ENCODE results near the gene IRX2. TPM values are rescaled to one million over a fixed set of nuclear protein-coding genes. Genes with fewer than 3 reads are reported as not detected.

The IRX2 gene
- total and polyA plus RNA-seq, 4 donors, result 0.20 to 0.27 TPM; not detected in 2

GRCh38 chr5:2727550-2727949 lies 23.9 kb downstream of the IRX2 start:
- Histone ChIP-seq H3K9me3 (ENCODE audit: control insufficient read depth, low read length) (no peaks in the 10 kb centered on the region), H3K27ac (ENCODE audit: low read depth in 1 of 2, low read length in 2 of 2) (no peak overlapping the region), H3K36me3 (ENCODE audit: control insufficient read depth in 1 of 2, insufficient read depth in 2 of 2, low read length in 1 of 2) (no peaks in the 10 kb centered on the region), H3K4me1 (ENCODE audit: control insufficient read depth in 1 of 2, insufficient read depth in 2 of 2, low read length in 2 of 2) (no peaks in the 10 kb centered on the region), H3K4me3 (ENCODE audit: low read length in 2 of 2) (no peak overlapping the region), H3K27me3 (ENCODE audit: control insufficient read depth in 1 of 2, insufficient read depth in 2 of 2, low read length in 1 of 2) (peaks cover 0 to 2% of the 10 kb centered on the region in 2 donors)
- WGBS, 2 donors, result 9 to 24% methylated on average over 19 of the region's 19 CpGs
- DNase-seq, result peak in 1 of 2 donors; percentile 19
- ATAC-seq (ENCODE audit: low FRiP score), result no peak
- intact Hi-C loops (cut with DNase I), result no loop called here

- Histone ChIP-seq H3K4me1 (ENCODE audit: control insufficient read depth in 1 of 2, insufficient read depth in 2 of 2, low read length in 2 of 2) (no peaks in the 10 kb centered on the region), H3K36me3 (ENCODE audit: control insufficient read depth in 1 of 2, insufficient read depth in 2 of 2, low read length in 1 of 2) (no peaks in the 10 kb centered on the region), H3K4me3 (ENCODE audit: low read length in 2 of 2) (no peak overlapping the region), H3K27me3 (ENCODE audit: control insufficient read depth in 1 of 2, insufficient read depth in 2 of 2, low read length in 1 of 2) (peaks cover 0 to 2% of the 10 kb centered on the region in 2 donors), H3K9me3 (ENCODE audit: control insufficient read depth, low read length) (no peaks in the 10 kb centered on the region), H3K27ac (ENCODE audit: low read depth in 1 of 2, low read length in 2 of 2) (no peak overlapping the region)
- WGBS, 2 donors, result 78 to 81% methylated on average over 23 of the region's 23 CpGs
- intact Hi-C loops (cut with DNase I), result no loop called here
- ATAC-seq (ENCODE audit: low FRiP score) (no peak), DNase-seq (peak in 1 of 2 donors; percentile 21)
These were observed 25.3 kb downstream of the IRX2 start for GRCh38 chr5:2725980-2726765.

- H3K9me3 ChIP-seq (ENCODE audit: control insufficient read depth, low read length), result no peaks in the 10 kb centered on the region
- intact Hi-C loops (cut with DNase I), result no loop called here
- no peak for ATAC-seq (ENCODE audit: low FRiP score)
- H3K36me3 ChIP-seq (ENCODE audit: control insufficient read depth in 1 of 2, insufficient read depth in 2 of 2, low read length in 1 of 2), result no peaks in the 10 kb centered on the region
- no peaks in the 10 kb centered on the region for H3K4me1 ChIP-seq (ENCODE audit: control insufficient read depth in 1 of 2, insufficient read depth in 2 of 2, low read length in 2 of 2)
- no peak overlapping the region for H3K4me3 ChIP-seq (ENCODE audit: low read length in 2 of 2)
- DNase-seq, result peak in 1 of 2 donors; percentile 48
- H3K27me3 ChIP-seq (ENCODE audit: control insufficient read depth in 1 of 2, insufficient read depth in 2 of 2, low read length in 1 of 2), result peaks cover 0 to 2% of the 10 kb centered on the region in 2 donors
- no peak overlapping the region for H3K27ac ChIP-seq (ENCODE audit: low read depth in 1 of 2, low read length in 2 of 2)
- WGBS, 2 donors, result 82 to 83% methylated on average over 5 of the region's 5 CpGs
These were observed 26.6 kb downstream of the IRX2 start for GRCh38 chr5:2724831-2725230.

GRCh38 chr5:2724031-2724581 lies 27.4 kb downstream of the IRX2 start:
- WGBS, 2 donors, result 82 to 83% methylated on average over 12 of the region's 12 CpGs
- Histone ChIP-seq H3K36me3 (ENCODE audit: control insufficient read depth in 1 of 2, insufficient read depth in 2 of 2, low read length in 1 of 2) (no peaks in the 10 kb centered on the region), H3K27me3 (ENCODE audit: control insufficient read depth in 1 of 2, insufficient read depth in 2 of 2, low read length in 1 of 2) (peaks cover 0 to 2% of the 10 kb centered on the region in 2 donors), H3K4me1 (ENCODE audit: control insufficient read depth in 1 of 2, insufficient read depth in 2 of 2, low read length in 2 of 2) (no peaks in the 10 kb centered on the region), H3K27ac (ENCODE audit: low read depth in 1 of 2, low read length in 2 of 2) (no peak overlapping the region), H3K9me3 (ENCODE audit: control insufficient read depth, low read length) (no peaks in the 10 kb centered on the region), H3K4me3 (ENCODE audit: low read length in 2 of 2) (no peak overlapping the region)
- intact Hi-C loops (cut with DNase I), result no loop called here
- DNase-seq (peak in 1 of 2 donors; percentile 45), ATAC-seq (ENCODE audit: low FRiP score) (no peak)

GRCh38 chr5:2722901-2723300 lies 28.6 kb downstream of the IRX2 start:
- no peaks in the 10 kb centered on the region for H3K9me3 ChIP-seq (ENCODE audit: control insufficient read depth, low read length)
- ATAC-seq (ENCODE audit: low FRiP score) (no peak), DNase-seq (peak in 1 of 2 donors; percentile 30)
- 85 to 86% methylated on average over 7 of the region's 7 CpGs for WGBS, 2 donors
- intact Hi-C loops (cut with DNase I), result no loop called here
- no peak overlapping the region for H3K4me3 ChIP-seq (ENCODE audit: low read length in 2 of 2)
- H3K4me1 ChIP-seq (ENCODE audit: control insufficient read depth in 1 of 2, insufficient read depth in 2 of 2, low read length in 2 of 2), result no peaks in the 10 kb centered on the region
- peaks cover 0 to 2% of the 10 kb centered on the region in 2 donors for H3K27me3 ChIP-seq (ENCODE audit: control insufficient read depth in 1 of 2, insufficient read depth in 2 of 2, low read length in 1 of 2)
- H3K27ac ChIP-seq (ENCODE audit: low read depth in 1 of 2, low read length in 2 of 2), result no peak overlapping the region
- H3K36me3 ChIP-seq (ENCODE audit: control insufficient read depth in 1 of 2, insufficient read depth in 2 of 2, low read length in 1 of 2), result no peaks in the 10 kb centered on the region

- DNase-seq, result peak in 1 of 2 donors; percentile 15
- Histone ChIP-seq H3K36me3 (ENCODE audit: control insufficient read depth in 1 of 2, insufficient read depth in 2 of 2, low read length in 1 of 2) (no peaks in the 10 kb centered on the region), H3K4me1 (ENCODE audit: control insufficient read depth in 1 of 2, insufficient read depth in 2 of 2, low read length in 2 of 2) (no peaks in the 10 kb centered on the region), H3K27ac (ENCODE audit: low read depth in 1 of 2, low read length in 2 of 2) (no peak overlapping the region), H3K9me3 (ENCODE audit: control insufficient read depth, low read length) (no peaks in the 10 kb centered on the region), H3K27me3 (ENCODE audit: control insufficient read depth in 1 of 2, insufficient read depth in 2 of 2, low read length in 1 of 2) (peaks cover 0 to 2% of the 10 kb centered on the region in 2 donors), H3K4me3 (ENCODE audit: low read length in 2 of 2) (no peak overlapping the region)
- ATAC-seq (ENCODE audit: low FRiP score), result no peak
- intact Hi-C loops (cut with DNase I), result no loop called here
- 54 to 56% methylated on average over 7 of the region's 7 CpGs for WGBS, 2 donors
These were observed 29.9 kb downstream of the IRX2 start for GRCh38 chr5:2721385-2722138.

GRCh38 chr5:2719332-2719731 lies 32.1 kb downstream of the IRX2 start:
- WGBS, 2 donors, result 82 to 84% methylated on average over 6 of the region's 6 CpGs
- H3K36me3 ChIP-seq (ENCODE audit: control insufficient read depth in 1 of 2, insufficient read depth in 2 of 2, low read length in 1 of 2), result no peaks in the 10 kb centered on the region
- no peak overlapping the region for H3K4me3 ChIP-seq (ENCODE audit: low read length in 2 of 2)
- ATAC-seq (ENCODE audit: low FRiP score) (no peak), DNase-seq (no peak)
- peaks cover 0 to 2% of the 10 kb centered on the region in 2 donors for H3K27me3 ChIP-seq (ENCODE audit: control insufficient read depth in 1 of 2, insufficient read depth in 2 of 2, low read length in 1 of 2)
- intact Hi-C loops (cut with DNase I), result no loop called here
- H3K4me1 ChIP-seq (ENCODE audit: control insufficient read depth in 1 of 2, insufficient read depth in 2 of 2, low read length in 2 of 2), result no peaks in the 10 kb centered on the region
- H3K9me3 ChIP-seq (ENCODE audit: control insufficient read depth, low read length), result no peaks in the 10 kb centered on the region
- no peak overlapping the region for H3K27ac ChIP-seq (ENCODE audit: low read depth in 1 of 2, low read length in 2 of 2)

GRCh38 chr5:2718115-2718514 lies 33.4 kb downstream of the IRX2 start:
- Histone ChIP-seq H3K27ac (ENCODE audit: low read depth in 1 of 2, low read length in 2 of 2) (no peak overlapping the region), H3K4me1 (ENCODE audit: control insufficient read depth in 1 of 2, insufficient read depth in 2 of 2, low read length in 2 of 2) (no peaks in the 10 kb centered on the region), H3K36me3 (ENCODE audit: control insufficient read depth in 1 of 2, insufficient read depth in 2 of 2, low read length in 1 of 2) (no peaks in the 10 kb centered on the region), H3K27me3 (ENCODE audit: control insufficient read depth in 1 of 2, insufficient read depth in 2 of 2, low read length in 1 of 2) (peaks cover 0 to 2% of the 10 kb centered on the region in 2 donors), H3K9me3 (ENCODE audit: control insufficient read depth, low read length) (no peaks in the 10 kb centered on the region), H3K4me3 (ENCODE audit: low read length in 2 of 2) (no peak overlapping the region)
- WGBS, 2 donors, result 75 to 82% methylated on average over 6 of the region's 6 CpGs
- ATAC-seq (ENCODE audit: low FRiP score), result no peak
- peak in 1 of 2 donors; percentile 10 for DNase-seq
- intact Hi-C loops (cut with DNase I), result no loop called here
